Body of pancreas (tissue), 4 donors: Measurements from ENCODE around the gene DFFA.

ENCODE experiments used
- CTCF ChIP-seq, 7 experiments: fragments of 450-650 bp in 4 of 7; fragments of 200-600 bp in 3 of 7; sonication (generic) in 3 of 7; IDR thresholded peaks; one replicate each; pipeline ENCODE4 v1.5.1; 2016 to 2019; ENCODE audit warnings: antibody characterized with exemption in 7 of 7
- POLR2A ChIP-seq, 3 donors: fragments of 450-650 bp; IDR thresholded peaks; one replicate each; pipeline ENCODE4 v1.6.1; 2016; ENCODE audit warnings: antibody characterized with exemption in 3 of 3, mild to moderate bottlenecking in 2 of 3

- TF ChIP-seq CTCF (IDR thresholded peaks at IDR 0.05) (no peak), POLR2A (IDR thresholded peaks at IDR 0.05) (no peak)
Observed at GRCh38 chr1:10511494-10511885, 39.2 kb upstream of the DFFA start.
